SK-N-SH (cell line): Measurements from ENCODE around the gene TDRD9. TPM values are rescaled to one million over a fixed set of nuclear protein-coding genes. Genes with fewer than 3 reads are reported as not detected.

Source experiments
- CTCF ChIA-PET: fragments of 300-600, 350-600 bp; formaldehyde crosslinking; extraction: SDS; loops from one replicate; lab custom pipeline; 2021; lab: Yijun Ruan, JAX
- POLR2A ChIA-PET: fragments of 350-600 bp; sonication (Branson Sonifier 250); formaldehyde crosslinking; extraction: SDS; loops from one replicate; lab custom pipeline; 2020; ENCODE audit warnings: antibody characterized with exemption, inconsistent platforms; lab: Yijun Ruan, JAX
- DNase-seq: peaks from one replicate; pipeline ENCODE4 v3.0.0; 2012
- H2AFZ ChIP-seq: fragments of 200-600 bp; sonication (generic); 2 replicates; pipeline ENCODE4 v1.8.1; 2016; ENCODE audit warnings: antibody characterized with exemption, mild to moderate bottlenecking, low read depth
- H3F3A ChIP-seq: fragments of 200-600 bp; sonication (generic); replicated peaks from 2 replicates; pipeline ENCODE3; 2016; ENCODE audit warnings: antibody characterized with exemption, mild to moderate bottlenecking; ENCODE audit not compliant: insufficient read depth
- H3K27ac ChIP-seq, 2 experiments: fragments of 200-500 bp in 1 of 2; fragments of 200-600 bp in 1 of 2; sonication (Bioruptor generic) in 1 of 2; sonication (generic), shearing (Covaris generic) in 1 of 2; 2 replicates each; pipeline versions ENCODE4 v1.5.1 to v1.6.1; 2014 to 2016; ENCODE audit warnings: low read depth in 2 of 2, inconsistent platforms in 1 of 2, low read length in 1 of 2, mild to moderate bottlenecking in 1 of 2, mixed read lengths in 1 of 2
- H3K27me3 ChIP-seq: fragments of 200-600 bp; sonication (generic), shearing (Covaris generic); 2 replicates; pipeline ENCODE4 v1.6.1; 2016; ENCODE audit warnings: mixed run types; ENCODE audit not compliant: insufficient read depth
- H3K36me3 ChIP-seq, 2 experiments: fragments of 200-500 bp in 1 of 2; fragments of 200-600 bp in 1 of 2; sonication (Bioruptor generic) in 1 of 2; sonication (generic) in 1 of 2; replicated peaks in 1 of 2; 2 replicates each; pipeline versions ENCODE3 to v1.5.1; 2014 to 2016; ENCODE audit warnings: low read length in 1 of 2, mild to moderate bottlenecking in 1 of 2; ENCODE audit not compliant: insufficient read depth in 2 of 2, control insufficient read depth in 1 of 2
- H3K4me1 ChIP-seq, 2 experiments: fragments of 200-500 bp in 1 of 2; fragments of 200-600 bp in 1 of 2; sonication (Bioruptor generic) in 1 of 2; sonication (generic), shearing (Covaris generic) in 1 of 2; 2 replicates each; pipeline versions ENCODE4 v1.5.1 to v1.6.1; 2014 to 2016; ENCODE audit warnings: low read depth in 1 of 2, low read length in 1 of 2, mixed run types in 1 of 2; ENCODE audit not compliant: insufficient read depth in 2 of 2, control insufficient read depth in 1 of 2
- H3K4me2 ChIP-seq: fragments of 200-600 bp; sonication (generic), shearing (Covaris generic); 2 replicates; pipeline ENCODE4 v1.6.1; 2017; ENCODE audit warnings: mixed run types
- H3K4me3 ChIP-seq, 2 experiments: fragments of 200-500 bp in 1 of 2; fragments of 200-600 bp in 1 of 2; sonication (Bioruptor generic) in 1 of 2; sonication (generic), shearing (Covaris generic) in 1 of 2; 2 replicates each; pipeline versions ENCODE4 v1.5.1 to v1.8.1; 2014 to 2016; ENCODE audit warnings: low read depth in 2 of 2, inconsistent platforms in 1 of 2, low read length in 1 of 2, mild to moderate bottlenecking in 1 of 2, mixed read lengths in 1 of 2, moderate library complexity in 1 of 2
- H3K79me2 ChIP-seq: fragments of 200-600 bp; sonication (generic); 2 replicates; pipeline ENCODE4 v1.8.1; 2017; ENCODE audit warnings: mild to moderate bottlenecking; ENCODE audit not compliant: insufficient read depth
- H3K9ac ChIP-seq: fragments of 200-600 bp; sonication (generic); 2 replicates; pipeline ENCODE4 v1.6.1; 2017; ENCODE audit warnings: mixed run types
- H3K9me2 ChIP-seq: fragments of 200-600 bp; sonication (generic); 2 replicates; pipeline ENCODE4 v1.6.1; 2017; ENCODE audit warnings: mixed run types
- H3K9me3 ChIP-seq: fragments of 200-600 bp; sonication (generic); 2 replicates; pipeline ENCODE4 v1.6.1; 2017; ENCODE audit warnings: mixed run types, mild to moderate bottlenecking, moderate library complexity
- H4K20me1 ChIP-seq: fragments of 200-600 bp; sonication (generic); 2 replicates; pipeline ENCODE4 v1.6.1; 2017; ENCODE audit warnings: mild to moderate bottlenecking, mixed run types; ENCODE audit not compliant: insufficient read depth
- CHD2 ChIP-seq: fragments of 150-350 bp; IDR thresholded peaks from 2 replicates; pipeline ENCODE4 v1.6.1; 2018; ENCODE audit warnings: low read length; ENCODE audit not compliant: partially characterized antibody
- CTCF ChIP-seq: fragments of 200-600 bp; sonication (generic); IDR thresholded peaks from 2 replicates; pipeline ENCODE4 v1.6.1; 2017; ENCODE audit warnings: antibody characterized with exemption, mild to moderate bottlenecking, moderate library complexity
- EP300 ChIP-seq, 2 experiments: IDR thresholded peaks; 2 replicates each; pipeline versions ENCODE4 v1.4.0 to v1.6.1; 2012; ENCODE audit warnings: borderline replicate concordance in 1 of 2, low read depth in 1 of 2, low read length in 1 of 2
- GABPA ChIP-seq: IDR thresholded peaks from 2 replicates; pipeline ENCODE4 v1.4.0; 2012; ENCODE audit warnings: low read depth, mild to moderate bottlenecking
- GATA2 ChIP-seq: sonication (generic); formaldehyde crosslinking; IDR thresholded peaks from 2 replicates; pipeline ENCODE4 v1.5.0; 2020; ENCODE audit warnings: mild to moderate bottlenecking, missing genetic modification reagents
- IRF3 ChIP-seq: fragments of 150-350 bp; IDR thresholded peaks from 2 replicates; pipeline ENCODE4 v1.6.1; 2016; ENCODE audit warnings: mild to moderate bottlenecking, low read depth, low read length
- RAD21 ChIP-seq: IDR thresholded peaks from 2 replicates; pipeline ENCODE4 v1.6.1; 2012; ENCODE audit warnings: mild to moderate bottlenecking, low read length
- SIN3A ChIP-seq: IDR thresholded peaks from 2 replicates; pipeline ENCODE4 v1.6.1; 2012; ENCODE audit warnings: low read depth, mild to moderate bottlenecking, low read length, moderate library complexity, borderline replicate concordance
- TAF1 ChIP-seq: IDR thresholded peaks from 2 replicates; pipeline ENCODE4 v1.6.1; 2012; ENCODE audit warnings: low read depth, mild to moderate bottlenecking, low read length, moderate library complexity, borderline replicate concordance
- ZBTB33 ChIP-seq: IDR thresholded peaks from 2 replicates; pipeline ENCODE4 v1.4.0; 2012; ENCODE audit warnings: low read depth, borderline replicate concordance
- WGBS: methylation state at CpG from one replicate; pipeline ENCODE4 v1.1.6; 2017; ENCODE audit warnings: low lambda C conversion rate; 5-methylcytosine and 5-hydroxymethylcytosine counted together
- polyA plus RNA-seq, 3 experiments: library from polyadenylated mRNA; depleted of rRNA; stranded (reverse); fragments of >200 nt; gene quantifications; 2 replicates each; pipeline ENCODE4 v1.2.3, GENCODE V29; 2012
- TF ChIP-seq, protein P1 (sequence below): IDR thresholded peaks from 2 replicates; pipeline ENCODE4 v1.4.0; 2012; ENCODE audit warnings: low read depth

Gene TDRD9
- polyA plus RNA-seq, 1 of the 3 experiments (the other 2 are of a cell fraction): not detected

DNA sequence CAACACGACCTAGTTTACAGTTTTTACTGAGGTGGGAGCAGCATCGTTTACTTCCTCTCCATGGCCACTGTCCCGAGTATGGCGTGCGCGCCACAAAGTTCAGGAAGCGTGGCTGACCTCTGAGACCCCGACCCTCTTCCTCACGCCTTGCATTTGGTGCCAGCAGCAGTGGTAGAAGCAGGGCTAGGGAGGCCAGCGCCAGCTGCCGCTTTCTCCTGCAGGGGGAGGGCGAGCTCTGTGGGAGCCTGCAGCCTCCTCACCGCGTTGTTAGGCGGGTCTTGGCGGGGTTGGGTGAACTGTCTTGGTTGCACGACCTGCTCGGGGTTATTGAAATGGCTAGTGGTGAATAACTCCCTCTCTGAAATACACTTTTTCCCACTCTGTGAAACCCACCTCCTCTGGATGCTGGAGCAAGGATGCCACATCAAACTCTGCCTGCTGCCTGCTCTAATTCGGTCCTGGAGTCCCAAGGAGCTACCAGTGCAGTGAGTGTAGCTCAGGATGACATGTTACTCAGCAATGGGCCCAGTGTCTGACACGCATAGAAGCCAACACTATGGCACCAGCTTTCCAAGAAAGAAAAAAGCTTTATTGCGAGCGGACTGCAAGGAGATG is 22.3 kb upstream of the TDRD9 start (continued):
- no peak for TF ChIP-seq CTCF
- TF ChIP-seq GATA2 (CRISPR knock-in tag): no peak
- no peak for TF ChIP-seq CHD2
- no peak for TF ChIP-seq EP300 (IDR thresholded peaks at IDR 0.05; ENCODE audit: borderline replicate concordance in 1 of 2, low read depth in 1 of 2, low read length in 1 of 2)
- TF ChIP-seq TAF1: no peak

- H3K27me3 ChIP-seq: no peaks in the 10 kb centered on the region
- ChIA-PET POLR2A (no interaction called here), CTCF (interaction anchor here (1.0 to 14.5 kb wide), 5 partner anchors 8 to 103 kb away, joined by 3 to 197 read pairs (median 18); no protein-coding TSS in a partner anchor)
- H3K9me3 ChIP-seq: no peaks in the 10 kb centered on the region
- no peaks in the 10 kb centered on the region for H3K79me2 ChIP-seq
- DNase-seq: no peak
- WGBS: 95% methylated on average over 4 of the region's 4 CpGs
- H3K9ac ChIP-seq: no peak overlapping the region
- H3K36me3 ChIP-seq: peaks cover 16 to 18% of the 10 kb centered on the region in 2 experiments
- H3K4me1 ChIP-seq: peaks cover 0 to 24% of the 10 kb centered on the region in 2 experiments; a peak in 1 of 4 replicates
- no peak overlapping the region for H3K27ac ChIP-seq
- H3F3A ChIP-seq: peaks cover 3% of the 10 kb centered on the region
- no peak overlapping the region for H3K4me3 ChIP-seq
- no peaks in the 10 kb centered on the region for H4K20me1 ChIP-seq
- H3K9me2 ChIP-seq: no peaks in the 10 kb centered on the region
- H3K4me2 ChIP-seq: no peak overlapping the region
- no peak for TF ChIP-seq IRF3
- TF ChIP-seq ZBTB33: no peak
- no peak for TF ChIP-seq GABPA
- TF ChIP-seq SIN3A: no peak
- TF ChIP-seq RAD21: no peak
- TF ChIP-seq, protein P1, sequence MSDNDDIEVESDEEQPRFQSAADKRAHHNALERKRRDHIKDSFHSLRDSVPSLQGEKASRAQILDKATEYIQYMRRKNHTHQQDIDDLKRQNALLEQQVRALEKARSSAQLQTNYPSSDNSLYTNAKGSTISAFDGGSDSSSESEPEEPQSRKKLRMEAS: no peak
- H2AFZ ChIP-seq: no peak overlapping the region
These were observed 19.7 kb upstream of the TDRD9 start for GRCh38 chr14:103908580-103908979.
